HTERT RPE-1 (cell line): ENCODE data around the gene SLC10A7.

Experiments
- in situ Hi-C: fragments of 300-500 bp; cut with MboI; formaldehyde crosslinking; loops from 4 replicates; pipeline ENCODE4 v1.14.3; 2020; ENCODE audit warnings: low sequenced_read_pairs

Gene SLC10A7

DNA sequence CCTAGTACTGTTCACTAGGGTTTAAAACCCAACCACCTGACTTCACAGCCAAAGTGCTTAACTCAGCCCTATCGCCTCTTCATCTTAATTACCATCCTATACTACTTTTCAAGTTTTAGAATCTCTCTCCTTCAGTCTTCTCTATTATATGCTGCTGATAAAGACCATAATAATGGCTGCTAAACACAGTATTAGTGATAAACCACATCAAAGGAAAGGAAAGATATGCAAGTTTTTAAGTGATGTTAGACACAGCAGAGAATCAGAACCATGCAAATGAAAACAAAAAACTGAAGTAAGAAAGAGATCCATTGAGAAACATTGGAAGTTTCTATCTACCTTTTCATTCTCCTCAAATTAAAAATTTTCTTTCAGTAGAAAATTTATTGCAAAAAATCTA is 206.6 kb downstream of the SLC10A7 start:
- in situ Hi-C loops, result no loop called here

- in situ Hi-C loops, result no loop called here
Observed at GRCh38 chr4:146311238-146311970, 210.3 kb downstream of the SLC10A7 start.

DNA sequence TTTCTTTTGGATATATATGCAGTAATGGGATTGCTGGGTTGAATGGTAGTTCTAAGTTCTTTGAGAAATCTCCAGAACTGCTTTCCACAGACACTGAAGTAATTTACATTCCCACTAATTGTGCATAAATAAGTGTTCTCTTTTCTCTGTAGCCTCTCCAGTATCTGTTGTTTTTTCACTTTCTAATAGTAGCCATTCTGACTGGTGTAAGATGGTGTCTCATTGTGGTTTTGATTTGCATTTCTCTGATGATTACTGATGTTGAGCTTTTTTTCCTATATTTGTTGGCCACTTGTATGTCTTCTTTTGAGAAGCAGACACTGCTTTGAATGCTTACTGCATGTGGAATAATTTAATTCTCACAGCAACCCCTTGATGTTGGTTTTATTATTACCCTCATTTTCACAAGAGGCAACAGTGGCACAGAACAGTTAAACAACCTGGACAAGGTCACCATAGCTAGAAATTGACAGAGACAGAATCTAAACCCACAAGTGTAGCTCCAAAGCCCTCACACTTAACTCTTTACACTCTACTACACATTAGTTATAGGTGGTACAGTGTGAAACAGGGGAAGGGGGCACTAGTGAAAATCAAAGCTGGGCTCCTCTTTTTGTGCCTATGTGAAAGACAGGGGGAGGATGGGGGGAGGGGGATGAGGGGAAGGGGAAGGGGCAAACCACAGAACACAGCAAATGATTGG is 211.3 kb downstream of the SLC10A7 start:
- in situ Hi-C loops, result no loop called here

- in situ Hi-C loops, result no loop called here
Observed at GRCh38 chr4:146308951-146309350, 212.8 kb downstream of the SLC10A7 start.

- in situ Hi-C loops, result no loop called here
Observed at GRCh38 chr4:146302822-146303221, 218.9 kb downstream of the SLC10A7 start.

DNA sequence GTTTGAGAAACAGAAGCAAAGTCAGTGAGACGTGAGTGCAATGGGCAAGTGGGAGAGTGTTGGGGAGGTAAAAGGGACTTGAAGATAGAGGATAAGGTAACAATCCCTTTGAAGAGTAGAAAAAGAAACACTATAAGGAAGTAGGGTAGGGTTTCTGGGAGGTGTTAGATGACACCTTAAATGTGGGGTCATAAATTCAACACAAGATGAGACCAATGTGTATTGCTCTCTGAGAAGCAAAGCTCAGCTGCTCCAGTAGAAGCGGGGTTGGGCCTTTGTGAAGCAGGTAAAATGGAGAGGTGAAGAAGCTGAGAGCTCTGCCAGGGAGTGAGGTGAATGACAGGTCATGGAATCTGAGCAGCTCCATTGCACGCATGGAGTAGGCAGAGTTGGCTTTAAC is 222.1 kb downstream of the SLC10A7 start:
- in situ Hi-C loops, result no loop called here

- in situ Hi-C loops, result no loop called here
Observed at GRCh38 chr4:146294776-146295175, 227.0 kb downstream of the SLC10A7 start.

- in situ Hi-C loops, result no loop called here
Observed at GRCh38 chr4:146292508-146292907, 229.2 kb downstream of the SLC10A7 start.

GRCh38 chr4:146291313-146291712 is 230.4 kb downstream of the SLC10A7 start:
- in situ Hi-C loops, result no loop called here

DNA sequence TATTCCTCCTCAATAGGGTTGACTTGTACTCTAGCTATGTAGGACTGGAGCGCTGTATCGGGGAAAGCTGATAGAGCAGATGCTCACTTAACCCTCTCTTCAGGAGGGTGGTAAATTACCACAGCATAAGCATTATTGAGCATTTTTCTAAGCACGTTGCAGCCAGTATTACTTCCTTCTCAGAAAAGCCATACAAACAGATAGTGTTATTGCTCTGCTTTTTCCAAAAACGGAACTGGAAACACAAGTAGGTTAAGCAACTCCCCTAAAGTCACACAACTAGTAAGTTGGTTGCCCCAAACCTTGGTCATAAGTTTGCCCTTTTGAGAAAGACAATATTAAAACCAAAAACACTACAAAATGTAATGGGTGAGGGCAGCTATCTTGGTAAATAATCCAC is 233.5 kb downstream of the SLC10A7 start:
- in situ Hi-C loops, result no loop called here

GRCh38 chr4:146285037-146285436 is 236.7 kb downstream of the SLC10A7 start:
- in situ Hi-C loops, result no loop called here

- in situ Hi-C loops, result no loop called here
Observed at GRCh38 chr4:146283758-146284651, 237.7 kb downstream of the SLC10A7 start.

- in situ Hi-C loops, result no loop called here
Observed at GRCh38 chr4:146282657-146283056, 239.1 kb downstream of the SLC10A7 start.

- in situ Hi-C loops, result no loop called here
Observed at GRCh38 chr4:146278986-146279385, 242.8 kb downstream of the SLC10A7 start.

GRCh38 chr4:146275370-146275769 is 246.4 kb downstream of the SLC10A7 start:
- in situ Hi-C loops, result no loop called here

- in situ Hi-C loops, result no loop called here
Observed at GRCh38 chr4:146274774-146275173, 247.0 kb downstream of the SLC10A7 start.

DNA sequence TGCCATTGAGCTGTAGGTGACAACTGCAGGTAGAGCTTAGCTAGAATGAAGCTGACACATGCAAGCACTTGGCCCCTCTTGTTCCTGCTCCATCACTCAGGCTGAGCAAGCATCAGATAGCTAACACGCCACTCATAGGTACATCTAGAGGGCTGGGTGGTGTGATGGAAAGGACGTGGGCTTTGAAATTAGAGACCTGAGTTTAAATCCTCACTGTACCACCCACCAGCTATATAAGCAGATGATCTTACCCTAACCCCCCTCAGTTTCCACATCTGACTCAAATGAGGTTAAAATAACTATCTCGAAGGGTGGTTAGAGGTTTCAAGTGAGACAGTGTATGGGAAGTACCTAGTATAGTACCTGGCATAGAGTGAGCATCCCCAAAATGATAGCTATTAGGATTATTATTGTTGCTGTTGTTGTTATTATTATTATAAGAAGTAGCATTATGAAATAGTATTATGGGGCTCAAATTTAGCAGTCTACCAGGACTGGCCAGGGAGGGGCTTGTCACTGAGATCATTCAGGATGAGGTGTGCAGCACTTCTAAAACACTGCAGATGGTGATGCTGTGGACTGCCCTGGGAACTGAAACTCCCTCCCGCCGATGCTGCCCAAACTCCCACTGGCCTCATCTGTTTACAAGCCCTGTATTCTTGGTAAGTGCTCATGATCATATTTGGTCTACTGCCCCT is 248.4 kb downstream of the SLC10A7 start:
- in situ Hi-C loops, result no loop called here

DNA sequence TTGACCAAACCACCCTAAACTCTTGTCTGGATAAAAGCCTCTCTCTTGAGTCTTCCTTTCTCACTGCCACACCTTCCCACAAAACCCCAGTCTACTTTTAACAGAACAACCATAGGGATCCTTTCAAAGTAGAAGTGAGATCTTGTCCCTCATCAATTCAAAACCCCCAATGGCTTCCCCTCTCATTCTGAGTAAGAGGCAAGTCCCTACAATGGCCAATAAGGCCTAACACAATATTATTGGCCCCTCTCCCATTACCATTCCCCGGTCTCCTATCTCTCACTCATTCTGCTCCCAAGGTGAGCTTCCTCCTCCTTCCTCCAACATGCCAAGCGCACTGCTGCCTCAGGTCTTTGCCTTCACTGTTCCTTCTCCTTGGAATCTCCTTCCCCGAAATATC is 250.3 kb downstream of the SLC10A7 start:
- in situ Hi-C loops, result no loop called here

GRCh38 chr4:146269228-146269653 is 252.5 kb downstream of the SLC10A7 start:
- in situ Hi-C loops, result no loop called here

- in situ Hi-C loops, result no loop called here
Observed at GRCh38 chr4:146267826-146268225, 253.9 kb downstream of the SLC10A7 start.

DNA sequence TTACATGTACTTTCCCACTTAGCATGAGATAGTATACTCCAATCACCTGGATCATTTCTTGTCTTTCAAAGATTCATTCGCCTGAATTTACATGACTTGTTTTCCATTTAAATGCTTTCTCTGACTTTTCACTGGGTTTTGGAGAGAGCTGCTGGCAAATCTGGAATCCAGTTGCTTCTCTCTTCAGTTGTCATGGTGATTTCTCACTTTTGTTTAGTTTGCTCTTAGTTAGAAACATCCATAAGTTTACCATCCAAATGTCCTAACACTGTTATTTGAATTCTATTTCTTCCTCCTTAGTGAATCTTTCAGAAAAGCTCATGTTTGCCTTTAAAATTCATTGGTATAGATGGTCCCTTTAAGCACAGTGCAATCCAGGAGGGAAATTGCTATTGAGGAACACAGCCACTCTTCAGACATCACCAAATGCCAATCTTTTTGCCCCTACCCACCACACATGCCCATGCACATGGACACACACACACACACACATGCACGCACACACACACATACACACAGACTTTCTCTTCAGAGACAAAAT is 255.7 kb downstream of the SLC10A7 start:
- in situ Hi-C loops, result no loop called here
